Measurements from ENCODE around the gene ELOVL6. TPM values are rescaled to one million over a fixed set of nuclear protein-coding genes. Genes with fewer than 3 reads are reported as not detected.

The ELOVL6 gene
- total RNA-seq, 1 donor from 2014 or later, result 11.0 TPM

DNA sequence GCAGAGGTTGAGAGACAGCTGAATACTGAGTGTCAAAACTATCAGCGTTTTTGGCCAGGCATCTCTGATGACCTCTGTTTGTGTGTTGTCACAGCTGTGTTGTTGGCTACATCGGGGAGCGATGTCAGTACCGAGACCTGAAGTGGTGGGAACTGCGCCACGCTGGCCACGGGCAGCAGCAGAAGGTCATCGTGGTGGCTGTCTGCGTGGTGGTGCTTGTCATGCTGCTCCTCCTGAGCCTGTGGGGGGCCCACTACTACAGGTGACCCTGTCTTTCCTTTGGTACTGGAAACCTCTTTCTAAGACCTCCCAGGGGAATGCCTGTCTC lies 198.9 kb downstream of the ELOVL6 start:
- no peak overlapping the region for H3K4me3 Mint-ChIP-seq (ENCODE audit: unreplicated experiment)
- TF ChIP-seq, protein P1, sequence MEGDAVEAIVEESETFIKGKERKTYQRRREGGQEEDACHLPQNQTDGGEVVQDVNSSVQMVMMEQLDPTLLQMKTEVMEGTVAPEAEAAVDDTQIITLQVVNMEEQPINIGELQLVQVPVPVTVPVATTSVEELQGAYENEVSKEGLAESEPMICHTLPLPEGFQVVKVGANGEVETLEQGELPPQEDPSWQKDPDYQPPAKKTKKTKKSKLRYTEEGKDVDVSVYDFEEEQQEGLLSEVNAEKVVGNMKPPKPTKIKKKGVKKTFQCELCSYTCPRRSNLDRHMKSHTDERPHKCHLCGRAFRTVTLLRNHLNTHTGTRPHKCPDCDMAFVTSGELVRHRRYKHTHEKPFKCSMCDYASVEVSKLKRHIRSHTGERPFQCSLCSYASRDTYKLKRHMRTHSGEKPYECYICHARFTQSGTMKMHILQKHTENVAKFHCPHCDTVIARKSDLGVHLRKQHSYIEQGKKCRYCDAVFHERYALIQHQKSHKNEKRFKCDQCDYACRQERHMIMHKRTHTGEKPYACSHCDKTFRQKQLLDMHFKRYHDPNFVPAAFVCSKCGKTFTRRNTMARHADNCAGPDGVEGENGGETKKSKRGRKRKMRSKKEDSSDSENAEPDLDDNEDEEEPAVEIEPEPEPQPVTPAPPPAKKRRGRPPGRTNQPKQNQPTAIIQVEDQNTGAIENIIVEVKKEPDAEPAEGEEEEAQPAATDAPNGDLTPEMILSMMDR (IDR thresholded peaks at IDR 0.05), result no peak
- no peaks in the 10 kb centered on the region for H3K9me3 Mint-ChIP-seq (ENCODE audit: low read depth)
- no peaks in the 10 kb centered on the region for H3K36me3 Mint-ChIP-seq (ENCODE audit: low read depth)
- peaks cover 1% of the 10 kb centered on the region for H3K27me3 Mint-ChIP-seq (ENCODE audit: low read depth)
- H3K27ac Mint-ChIP-seq (ENCODE audit: unreplicated experiment), result no peak overlapping the region
- no peaks in the 10 kb centered on the region for H3K4me1 Mint-ChIP-seq (ENCODE audit: low read depth)
- no peak for DNase-seq (ENCODE audit: low spot score)

DNA sequence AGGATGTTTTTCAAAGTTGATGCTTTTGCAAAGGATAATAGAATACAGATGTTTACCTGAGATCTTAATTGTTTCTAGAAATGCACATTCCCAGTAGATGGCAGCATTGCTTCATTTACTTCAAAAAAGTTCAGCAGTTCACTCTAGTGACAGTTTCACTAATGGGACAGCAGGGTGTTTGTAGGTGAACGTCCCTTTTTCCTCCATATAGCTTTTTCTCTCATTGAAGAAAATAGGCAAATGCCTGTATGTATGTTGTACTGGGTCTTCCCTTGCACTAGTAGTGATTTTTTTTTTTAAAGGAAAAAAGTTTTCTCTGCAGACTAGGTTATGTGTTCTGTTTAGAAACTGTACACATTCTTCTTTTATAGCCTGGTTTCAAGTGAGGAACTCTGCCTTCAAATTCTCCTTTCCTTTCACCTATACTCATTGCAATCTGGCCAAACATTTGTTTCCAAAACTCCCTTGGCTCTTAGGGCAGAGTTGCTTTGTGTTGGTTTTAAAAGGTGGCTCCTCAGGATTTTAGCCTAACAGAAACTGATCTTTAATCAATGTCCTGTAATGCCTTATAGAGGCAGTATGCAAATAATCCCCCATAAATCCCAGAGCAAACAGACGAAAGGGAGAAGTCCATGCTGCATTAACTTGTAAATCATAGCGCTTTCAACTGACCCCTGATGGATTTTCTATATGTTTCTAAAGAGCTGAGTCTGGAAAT lies 199.4 kb downstream of the ELOVL6 start:
- TF ChIP-seq, protein P1 (IDR thresholded peaks at IDR 0.05), result peak; percentile 93
- H3K9me3 Mint-ChIP-seq (ENCODE audit: low read depth), result no peaks in the 10 kb centered on the region
- H3K36me3 Mint-ChIP-seq (ENCODE audit: low read depth), result no peaks in the 10 kb centered on the region
- H3K27ac Mint-ChIP-seq (ENCODE audit: unreplicated experiment), result no peak overlapping the region
- no peak overlapping the region for H3K4me3 Mint-ChIP-seq (ENCODE audit: unreplicated experiment)
- DNase-seq (ENCODE audit: low spot score), result no peak
- peaks cover 1% of the 10 kb centered on the region for H3K27me3 Mint-ChIP-seq (ENCODE audit: low read depth)
- no peaks in the 10 kb centered on the region for H3K4me1 Mint-ChIP-seq (ENCODE audit: low read depth)

DNA sequence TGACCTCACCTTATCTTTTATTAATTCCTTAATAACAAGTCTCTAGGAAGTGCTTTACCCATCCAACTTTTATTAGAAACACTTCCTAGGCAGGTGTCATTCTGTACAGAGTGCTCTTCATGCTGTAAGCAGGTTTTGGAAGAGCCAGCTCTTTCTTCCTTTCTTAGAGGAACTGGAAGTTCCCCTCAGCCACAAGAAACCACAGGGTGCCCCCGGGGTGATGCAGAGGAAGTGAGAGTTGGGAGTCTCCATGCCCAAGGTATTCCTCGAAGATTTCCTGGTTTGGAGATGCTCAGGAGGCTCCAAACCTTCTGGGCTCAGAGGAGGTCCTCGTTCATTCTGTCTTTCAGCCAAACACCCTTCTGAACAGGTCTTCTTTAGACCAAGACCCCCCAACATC lies 201.9 kb downstream of the ELOVL6 start:
- Mint-ChIP-seq H3K36me3 (ENCODE audit: low read depth) (no peaks in the 10 kb centered on the region), H3K9me3 (ENCODE audit: low read depth) (no peaks in the 10 kb centered on the region), H3K27me3 (ENCODE audit: low read depth) (peaks cover 5% of the 10 kb centered on the region), H3K4me3 (ENCODE audit: unreplicated experiment) (no peak overlapping the region), H3K27ac (ENCODE audit: unreplicated experiment) (no peak overlapping the region), H3K4me1 (ENCODE audit: low read depth) (no peaks in the 10 kb centered on the region)
- TF ChIP-seq, protein P1 (IDR thresholded peaks at IDR 0.05), result no peak
- no peak for DNase-seq (ENCODE audit: low spot score)

Data from chondrocyte (in vitro differentiated cells).